ENCODE results near the gene PODN.

DNA sequence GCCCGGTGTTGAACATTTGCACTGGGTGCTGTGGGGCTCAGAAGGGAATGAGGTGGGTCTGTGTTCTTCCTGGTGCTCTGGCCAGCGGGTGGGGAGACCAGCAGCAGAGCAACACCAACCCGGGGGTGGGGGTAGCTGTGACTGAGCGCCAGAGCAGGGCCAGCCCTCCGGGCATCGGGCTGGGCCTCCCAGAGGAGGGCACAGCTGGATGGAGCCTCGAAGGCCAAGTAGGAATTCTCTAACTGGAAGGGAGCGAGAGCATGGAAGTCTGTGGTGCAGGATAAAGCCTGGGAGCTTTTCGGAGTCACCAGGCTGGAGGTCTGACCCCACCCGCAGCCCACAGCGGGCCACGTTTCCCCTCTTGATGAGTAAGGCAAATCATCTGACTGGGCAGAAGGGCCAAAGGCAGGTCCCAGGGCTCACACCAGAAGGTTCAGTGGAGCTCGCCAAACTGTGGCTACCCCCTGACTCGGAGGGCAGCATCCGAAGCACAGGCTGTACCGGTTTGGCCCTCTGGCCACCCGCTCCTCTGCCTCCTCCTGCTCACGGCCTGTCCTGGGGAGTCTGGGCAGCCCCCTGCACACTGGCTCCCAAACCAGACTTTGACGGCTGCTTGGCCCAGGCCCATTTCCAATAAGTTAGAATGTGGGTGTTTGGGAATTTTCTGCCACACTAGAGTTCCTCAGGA lies 61.6 kb downstream of the PODN start:
- no peak for TF ChIP-seq GLIS3 (CRISPR knock-in tag; IDR thresholded peaks at IDR 0.05)
- no peak for TF ChIP-seq ZFP3 (CRISPR knock-in tag; IDR thresholded peaks at IDR 0.05)
- no peak for TF ChIP-seq TOX (CRISPR knock-in tag; IDR thresholded peaks at IDR 0.05; ENCODE audit: borderline replicate concordance)
- TF ChIP-seq TCF4 (CRISPR knock-in tag; IDR thresholded peaks at IDR 0.05; ENCODE audit: borderline replicate concordance): no peak
- TF ChIP-seq ESRRG (CRISPR knock-in tag; IDR thresholded peaks at IDR 0.05): no peak
- TF ChIP-seq OSR1 (CRISPR knock-in tag; IDR thresholded peaks at IDR 0.05): no peak
- no peak for TF ChIP-seq PATZ1 (CRISPR knock-in tag; IDR thresholded peaks at IDR 0.05; ENCODE audit: borderline replicate concordance)

All from SK-N-SH treated with all-trans-retinoic acid at 6 μM for 48 hours (cell line).